Pons (tissue), 1 donor: ENCODE measurements around the gene MAPKAPK5.
"Not testable (repeated sequence)": the region's sequence is repeated elsewhere in the genome, so short reads cannot be mapped to it uniquely, and the experiment has no call there.

Source experiments
- DNase-seq: peaks from one replicate; pipeline ENCODE4 v3.0.0-alpha.2; 2016; ENCODE audit warnings: low spot score

Gene MAPKAPK5

GRCh38 chr12:111827907-111828306, 14.1 kb upstream of the MAPKAPK5 start:
- DNase-seq = no peak

GRCh38 chr12:111828338-111828979, 13.6 kb upstream of the MAPKAPK5 start:
- no peak for DNase-seq

- not testable (repeated sequence) for DNase-seq
These were observed 12.4 kb upstream of the MAPKAPK5 start for GRCh38 chr12:111829635-111830034.

- DNase-seq = not testable (repeated sequence)
These were observed 7.2 kb upstream of the MAPKAPK5 start for GRCh38 chr12:111834740-111835386.

GRCh38 chr12:111835531-111836181, 6.4 kb upstream of the MAPKAPK5 start:
- not testable (repeated sequence) for DNase-seq

- DNase-seq = no peak
These were observed 3.7 kb upstream of the MAPKAPK5 start for GRCh38 chr12:111838353-111838752.

GRCh38 chr12:111840807-111841206, 1.2 kb upstream of the MAPKAPK5 start:
- DNase-seq = no peak

GRCh38 chr12:111841236-111841749, 735 bp upstream of the MAPKAPK5 start:
- DNase-seq = no peak

- DNase-seq = no peak
These were observed 748 bp downstream of the MAPKAPK5 start for GRCh38 chr12:111842556-111843396.

GRCh38 chr12:111846016-111846415, 4.0 kb downstream of the MAPKAPK5 start:
- DNase-seq = no peak

- DNase-seq = no peak
These were observed 8.5 kb downstream of the MAPKAPK5 start for GRCh38 chr12:111850526-111850925.

GRCh38 chr12:111858186-111858585, 16.2 kb downstream of the MAPKAPK5 start:
- DNase-seq = no peak

- no peak for DNase-seq
These were observed 16.8 kb downstream of the MAPKAPK5 start for GRCh38 chr12:111858778-111859177.

- no peak for DNase-seq
These were observed 22.9 kb downstream of the MAPKAPK5 start for GRCh38 chr12:111864913-111865312.

- DNase-seq = no peak
These were observed 25.5 kb downstream of the MAPKAPK5 start for GRCh38 chr12:111867531-111867930.

GRCh38 chr12:111868676-111869588, 26.9 kb downstream of the MAPKAPK5 start:
- no peak for DNase-seq

- no peak for DNase-seq
These were observed 27.6 kb downstream of the MAPKAPK5 start for GRCh38 chr12:111869671-111870070.

- DNase-seq = no peak
These were observed 28.2 kb downstream of the MAPKAPK5 start for GRCh38 chr12:111870216-111870615.

GRCh38 chr12:111870706-111871105, 28.7 kb downstream of the MAPKAPK5 start:
- DNase-seq = no peak

GRCh38 chr12:111873113-111873512, 31.1 kb downstream of the MAPKAPK5 start:
- no peak for DNase-seq

GRCh38 chr12:111881716-111882115, 39.7 kb downstream of the MAPKAPK5 start:
- DNase-seq = no peak
